Ovary (tissue), 3 donors: ENCODE data around the gene SLC41A3.

Experiments used
- POLR2A ChIP-seq: fragments of 450-650 bp; IDR thresholded peaks from one replicate; pipeline ENCODE4 v1.6.1; 2017; ENCODE audit warnings: antibody characterized with exemption, mild to moderate bottlenecking, moderate library complexity
- TF ChIP-seq, protein P1 (sequence below), 3 donors: fragments of 450-650 bp in 2 of 3; fragments of 200-600 bp in 1 of 3; IDR thresholded peaks; one replicate each; pipeline versions ENCODE4 v1.5.1 to v1.8.0; 2016 to 2022; ENCODE audit warnings: antibody characterized with exemption in 3 of 3, mild to moderate bottlenecking in 1 of 3
- donor health status: DM: no; HTN: no; CAD: no.

DNA sequence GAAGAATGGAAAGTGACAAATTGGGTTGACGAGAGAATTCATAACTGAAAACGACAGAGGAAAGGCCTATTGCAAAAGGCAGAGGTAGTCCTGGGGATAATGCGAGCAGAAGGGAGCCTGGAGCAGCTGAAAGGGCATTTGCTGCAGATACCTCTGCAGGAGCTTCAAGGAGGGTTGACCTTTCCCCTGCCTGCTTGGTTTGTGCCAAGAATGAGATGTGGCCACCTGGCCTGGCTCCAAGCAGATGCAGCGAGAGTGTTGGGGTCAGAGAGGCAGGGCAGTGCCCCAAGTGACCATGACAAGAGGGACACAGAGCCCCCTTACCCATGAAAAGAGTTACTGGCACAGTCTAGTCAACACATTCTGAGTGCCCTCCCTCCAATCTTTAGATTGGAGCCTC, 43.5 kb downstream of the SLC41A3 start:
- TF ChIP-seq, protein P1, sequence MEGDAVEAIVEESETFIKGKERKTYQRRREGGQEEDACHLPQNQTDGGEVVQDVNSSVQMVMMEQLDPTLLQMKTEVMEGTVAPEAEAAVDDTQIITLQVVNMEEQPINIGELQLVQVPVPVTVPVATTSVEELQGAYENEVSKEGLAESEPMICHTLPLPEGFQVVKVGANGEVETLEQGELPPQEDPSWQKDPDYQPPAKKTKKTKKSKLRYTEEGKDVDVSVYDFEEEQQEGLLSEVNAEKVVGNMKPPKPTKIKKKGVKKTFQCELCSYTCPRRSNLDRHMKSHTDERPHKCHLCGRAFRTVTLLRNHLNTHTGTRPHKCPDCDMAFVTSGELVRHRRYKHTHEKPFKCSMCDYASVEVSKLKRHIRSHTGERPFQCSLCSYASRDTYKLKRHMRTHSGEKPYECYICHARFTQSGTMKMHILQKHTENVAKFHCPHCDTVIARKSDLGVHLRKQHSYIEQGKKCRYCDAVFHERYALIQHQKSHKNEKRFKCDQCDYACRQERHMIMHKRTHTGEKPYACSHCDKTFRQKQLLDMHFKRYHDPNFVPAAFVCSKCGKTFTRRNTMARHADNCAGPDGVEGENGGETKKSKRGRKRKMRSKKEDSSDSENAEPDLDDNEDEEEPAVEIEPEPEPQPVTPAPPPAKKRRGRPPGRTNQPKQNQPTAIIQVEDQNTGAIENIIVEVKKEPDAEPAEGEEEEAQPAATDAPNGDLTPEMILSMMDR (IDR thresholded peaks at IDR 0.05), result no peak
- no peak for TF ChIP-seq POLR2A
